Transverse colon (tissue), 3 donors: ENCODE results near the gene ANO4.

Experiments
- EP300 ChIP-seq: sonication (generic); formaldehyde crosslinking; IDR thresholded peaks from one replicate; pipeline ENCODE4 v1.6.1; 2017; ENCODE audit warnings: antibody characterized with exemption, low read depth
- POLR2A ChIP-seq: fragments of 450-650 bp; IDR thresholded peaks from one replicate; pipeline ENCODE4 v1.6.1; 2016; ENCODE audit warnings: antibody characterized with exemption, mild to moderate bottlenecking, moderate library complexity
- TF ChIP-seq, protein P1 (sequence below), 5 experiments: fragments of 200-600 bp in 3 of 5; fragments of 450-650 bp in 2 of 5; sonication (generic) in 3 of 5; IDR thresholded peaks; 1 replicate in 2 of 5; 2 replicates in 3 of 5; pipeline ENCODE4 v1.5.1; 2016 to 2017; ENCODE audit warnings: antibody characterized with exemption in 5 of 5, inconsistent platforms in 3 of 5, mild to moderate bottlenecking in 2 of 5, moderate library complexity in 1 of 5

DNA sequence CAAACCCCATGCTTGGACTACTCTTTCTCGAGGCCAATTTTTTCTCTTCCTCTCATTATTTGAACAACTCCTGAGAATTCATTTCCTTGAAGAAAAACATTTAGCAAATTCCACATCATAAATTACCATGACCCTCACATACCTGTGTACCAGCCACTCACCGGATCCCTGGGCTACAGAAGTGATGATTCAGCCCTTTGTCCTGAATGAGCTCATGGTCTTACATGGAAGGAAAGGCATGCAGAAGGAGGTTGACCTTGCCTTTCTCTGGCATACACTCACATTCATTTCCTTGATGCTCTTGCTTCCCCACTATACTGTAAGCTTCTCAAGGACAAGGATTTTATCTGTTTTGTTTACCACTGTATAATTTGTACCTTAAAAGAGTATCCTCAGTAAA is 224.0 kb downstream of the ANO4 start:
- TF ChIP-seq POLR2A (no peak), EP300 (no peak)
- TF ChIP-seq, protein P1, sequence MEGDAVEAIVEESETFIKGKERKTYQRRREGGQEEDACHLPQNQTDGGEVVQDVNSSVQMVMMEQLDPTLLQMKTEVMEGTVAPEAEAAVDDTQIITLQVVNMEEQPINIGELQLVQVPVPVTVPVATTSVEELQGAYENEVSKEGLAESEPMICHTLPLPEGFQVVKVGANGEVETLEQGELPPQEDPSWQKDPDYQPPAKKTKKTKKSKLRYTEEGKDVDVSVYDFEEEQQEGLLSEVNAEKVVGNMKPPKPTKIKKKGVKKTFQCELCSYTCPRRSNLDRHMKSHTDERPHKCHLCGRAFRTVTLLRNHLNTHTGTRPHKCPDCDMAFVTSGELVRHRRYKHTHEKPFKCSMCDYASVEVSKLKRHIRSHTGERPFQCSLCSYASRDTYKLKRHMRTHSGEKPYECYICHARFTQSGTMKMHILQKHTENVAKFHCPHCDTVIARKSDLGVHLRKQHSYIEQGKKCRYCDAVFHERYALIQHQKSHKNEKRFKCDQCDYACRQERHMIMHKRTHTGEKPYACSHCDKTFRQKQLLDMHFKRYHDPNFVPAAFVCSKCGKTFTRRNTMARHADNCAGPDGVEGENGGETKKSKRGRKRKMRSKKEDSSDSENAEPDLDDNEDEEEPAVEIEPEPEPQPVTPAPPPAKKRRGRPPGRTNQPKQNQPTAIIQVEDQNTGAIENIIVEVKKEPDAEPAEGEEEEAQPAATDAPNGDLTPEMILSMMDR (IDR thresholded peaks at IDR 0.05): no peak
